Measurements from ENCODE around the gene FZR1.

Gene FZR1

DNA sequence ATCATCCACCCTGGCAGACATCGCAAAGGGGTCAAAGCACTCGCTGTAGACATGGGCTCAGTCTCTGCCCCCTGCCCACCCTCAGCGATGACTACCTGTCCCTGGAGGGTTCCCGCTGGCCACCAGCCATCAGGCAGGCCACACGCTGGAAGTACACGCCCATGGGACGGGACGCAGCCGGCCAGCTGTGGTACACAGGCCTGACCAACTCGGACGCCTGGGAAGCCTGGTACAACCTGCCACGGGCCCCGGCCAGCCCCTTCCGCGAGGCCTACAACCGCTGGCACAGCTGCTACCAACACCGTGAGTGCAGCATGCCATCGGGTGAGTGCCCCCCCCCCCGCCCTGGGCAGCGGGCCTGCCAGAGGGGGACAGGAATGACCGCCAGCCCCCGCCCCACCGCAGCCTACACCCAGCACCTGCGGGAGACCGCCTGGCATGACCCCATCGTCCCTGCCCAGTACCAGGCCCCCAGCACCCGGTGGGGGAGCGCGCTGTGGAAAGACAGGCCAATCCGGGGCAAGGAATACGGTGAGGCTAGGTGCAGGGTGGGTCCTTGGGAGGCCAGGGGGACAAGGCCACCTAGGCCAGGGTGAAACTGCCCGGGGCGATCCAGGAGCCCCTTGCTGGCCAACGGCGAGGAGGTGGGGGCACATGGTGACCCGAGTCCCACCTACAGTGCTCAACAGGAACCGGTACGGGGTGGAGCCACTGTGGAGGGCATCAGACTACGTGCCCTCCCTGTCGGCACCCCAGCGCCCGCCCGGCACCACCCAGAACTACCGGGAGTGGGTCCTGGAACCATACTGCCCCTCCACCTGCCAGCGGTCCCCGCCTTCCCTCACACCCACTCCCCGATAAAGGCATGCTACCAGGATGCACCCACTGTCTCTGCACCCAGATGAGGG lies 37.3 kb downstream of the FZR1 start:
- no peak for DNase-seq (ENCODE audit: extremely low read depth in 1 of 2, low read depth in 1 of 2)

- DNase-seq (ENCODE audit: extremely low read depth in 1 of 2, low read depth in 1 of 2): no peak
Measured at GRCh38 chr19:3544058-3544376, 37.9 kb downstream of the FZR1 start.

GRCh38 chr19:3544742-3545668 lies 38.9 kb downstream of the FZR1 start:
- DNase-seq (ENCODE audit: extremely low read depth in 1 of 2, low read depth in 1 of 2): peak; percentile 50 to 71

DNA sequence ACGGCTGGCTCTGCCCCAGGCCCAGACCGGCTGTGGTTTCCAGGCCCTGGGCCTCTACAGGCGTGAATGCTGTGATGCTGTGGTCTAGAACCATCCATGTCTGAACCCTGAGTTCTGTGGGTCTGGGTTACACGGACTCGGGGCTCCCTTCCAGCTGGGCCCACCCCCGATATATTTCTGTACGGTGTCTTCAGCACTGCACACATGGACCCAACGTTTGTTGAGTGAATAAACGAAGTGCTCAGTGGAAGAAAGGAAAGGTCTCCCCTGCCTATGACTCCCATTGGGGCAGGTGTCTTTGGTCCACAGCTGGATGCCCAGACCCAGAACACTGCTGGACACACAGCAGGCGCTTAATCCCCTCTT lies 39.5 kb downstream of the FZR1 start:
- no peak for DNase-seq (ENCODE audit: extremely low read depth in 1 of 2, low read depth in 1 of 2)

DNA sequence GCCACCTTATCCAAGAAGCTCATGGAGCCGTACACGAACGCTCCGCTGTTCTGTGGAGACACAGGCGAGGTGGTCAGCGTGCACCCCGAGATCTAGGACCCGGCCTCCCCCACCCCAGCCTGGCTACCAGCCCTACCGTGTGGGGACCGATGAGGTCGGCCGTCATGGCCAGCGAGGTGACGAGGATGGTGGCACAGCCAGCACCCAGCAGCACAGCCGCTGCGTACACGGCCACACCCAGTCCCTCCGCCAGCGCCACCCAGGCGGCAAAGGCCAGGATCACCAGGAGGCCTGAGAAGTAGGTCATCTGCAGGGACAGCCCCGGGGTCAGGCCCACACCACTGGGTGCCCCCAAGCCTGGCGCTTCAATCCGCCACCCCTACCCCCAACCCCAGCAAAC lies 40.0 kb downstream of the FZR1 start:
- no peak for DNase-seq (ENCODE audit: extremely low read depth in 1 of 2, low read depth in 1 of 2)

- no peak for DNase-seq (ENCODE audit: extremely low read depth in 1 of 2, low read depth in 1 of 2)
Measured at GRCh38 chr19:3547301-3547731, 41.2 kb downstream of the FZR1 start.

- DNase-seq (ENCODE audit: extremely low read depth in 1 of 2, low read depth in 1 of 2): no peak
Measured at GRCh38 chr19:3547767-3548282, 41.7 kb downstream of the FZR1 start.

- no peak for DNase-seq (ENCODE audit: extremely low read depth in 1 of 2, low read depth in 1 of 2)
Measured at GRCh38 chr19:3548606-3549005, 42.5 kb downstream of the FZR1 start.

GRCh38 chr19:3549816-3550215 lies 43.7 kb downstream of the FZR1 start:
- DNase-seq (ENCODE audit: extremely low read depth in 1 of 2, low read depth in 1 of 2): no peak

GRCh38 chr19:3550947-3551791 lies 45.1 kb downstream of the FZR1 start:
- DNase-seq (ENCODE audit: extremely low read depth in 1 of 2, low read depth in 1 of 2): no peak

DNA sequence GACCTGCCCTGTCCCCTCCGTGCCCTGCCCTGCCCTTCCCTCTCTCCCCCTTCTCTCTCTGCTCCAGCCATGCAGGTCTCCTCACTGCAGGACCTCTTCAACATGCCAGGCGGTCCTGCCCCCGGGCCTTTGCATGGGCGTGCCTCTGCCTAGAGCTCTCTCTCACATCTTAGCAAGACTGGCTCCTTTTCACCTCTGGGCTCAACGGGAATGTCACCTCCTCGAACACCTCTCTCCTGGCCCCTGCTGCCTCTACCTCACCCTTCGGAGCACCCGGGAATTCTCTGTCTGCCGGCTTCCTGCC lies 45.6 kb downstream of the FZR1 start:
- no peak for DNase-seq (ENCODE audit: extremely low read depth in 1 of 2, low read depth in 1 of 2)

- no peak for DNase-seq (ENCODE audit: extremely low read depth in 1 of 2, low read depth in 1 of 2)
Measured at GRCh38 chr19:3554254-3555083, 48.4 kb downstream of the FZR1 start.

GRCh38 chr19:3555653-3556422 lies 49.7 kb downstream of the FZR1 start:
- DNase-seq (ENCODE audit: extremely low read depth in 1 of 2, low read depth in 1 of 2): no peak

- DNase-seq (ENCODE audit: extremely low read depth in 1 of 2, low read depth in 1 of 2): no peak
Measured at GRCh38 chr19:3556423-3556977, 50.4 kb downstream of the FZR1 start.

DNA sequence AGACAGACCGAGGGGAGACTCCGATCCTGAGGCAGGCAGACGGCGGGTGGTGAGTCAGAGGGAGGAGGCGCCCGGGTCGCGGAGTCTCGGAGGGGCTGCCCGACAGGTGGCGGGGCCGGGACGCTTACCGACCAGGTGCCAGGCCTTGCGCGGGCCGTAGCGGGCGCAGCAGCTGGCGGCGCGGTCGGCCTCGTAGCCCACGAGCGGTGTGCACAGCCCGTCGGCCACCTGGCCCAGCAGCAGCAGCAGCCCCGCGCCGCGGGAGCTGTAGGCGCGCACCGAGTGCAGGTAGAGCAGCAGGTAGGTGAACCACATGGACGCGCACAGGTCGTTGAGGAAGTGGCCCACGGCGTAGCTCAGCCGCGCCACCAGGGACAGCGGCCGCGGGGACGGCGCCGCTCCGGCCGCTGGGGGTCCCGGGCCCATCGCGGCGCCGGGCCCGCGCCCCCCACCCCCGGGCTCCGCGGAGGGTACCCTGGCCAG lies 50.9 kb downstream of the FZR1 start:
- peak; percentile 24 to 48 for DNase-seq (ENCODE audit: extremely low read depth in 1 of 2, low read depth in 1 of 2)

DNA sequence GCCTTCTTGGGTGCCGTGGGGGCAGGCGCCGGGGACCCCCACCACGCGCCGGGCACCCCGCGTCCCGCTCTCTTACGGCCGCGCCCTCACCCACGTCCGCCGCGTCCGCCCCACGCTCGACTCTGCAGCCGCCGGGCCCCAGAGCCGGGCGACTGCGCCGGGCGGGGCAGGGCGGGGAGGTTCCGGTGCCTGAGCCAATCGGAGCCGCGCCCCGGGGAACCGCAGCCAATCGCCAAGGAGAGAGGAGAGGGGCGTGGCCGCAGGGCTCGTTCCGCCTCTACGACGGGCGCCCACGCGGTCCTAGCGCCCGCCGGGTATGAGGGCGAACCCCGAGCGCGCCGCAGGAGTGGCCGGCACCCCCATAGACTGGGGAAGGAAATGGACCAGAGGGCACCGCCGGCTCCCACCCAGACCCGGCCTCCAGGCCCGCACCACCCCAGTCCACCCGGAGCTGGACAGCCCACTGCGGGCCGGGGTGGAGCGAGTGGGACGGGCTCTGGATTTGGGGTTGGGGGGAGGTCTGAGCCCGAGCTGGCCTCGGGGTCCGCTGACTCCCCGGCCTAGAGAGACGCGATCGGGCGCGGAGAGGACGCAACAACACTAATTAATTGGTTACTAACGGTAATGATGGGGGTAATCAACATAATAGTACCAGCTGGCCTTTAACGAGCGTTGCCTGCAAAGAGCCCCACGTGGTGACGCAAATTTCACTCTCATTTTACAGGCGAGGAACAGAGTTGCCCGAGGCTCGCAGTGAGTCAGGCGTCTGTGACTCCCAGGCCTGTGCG lies 51.5 kb downstream of the FZR1 start, which contains the start of gene MFSD12:
MFSD12 (minus strand) TSS at position 126 of the 788 bp plus-strand sequence. CDS start 183 bp downstream, outside the sequence.
- DNase-seq (ENCODE audit: extremely low read depth in 1 of 2, low read depth in 1 of 2): peak; percentile 84 to 95

DNA sequence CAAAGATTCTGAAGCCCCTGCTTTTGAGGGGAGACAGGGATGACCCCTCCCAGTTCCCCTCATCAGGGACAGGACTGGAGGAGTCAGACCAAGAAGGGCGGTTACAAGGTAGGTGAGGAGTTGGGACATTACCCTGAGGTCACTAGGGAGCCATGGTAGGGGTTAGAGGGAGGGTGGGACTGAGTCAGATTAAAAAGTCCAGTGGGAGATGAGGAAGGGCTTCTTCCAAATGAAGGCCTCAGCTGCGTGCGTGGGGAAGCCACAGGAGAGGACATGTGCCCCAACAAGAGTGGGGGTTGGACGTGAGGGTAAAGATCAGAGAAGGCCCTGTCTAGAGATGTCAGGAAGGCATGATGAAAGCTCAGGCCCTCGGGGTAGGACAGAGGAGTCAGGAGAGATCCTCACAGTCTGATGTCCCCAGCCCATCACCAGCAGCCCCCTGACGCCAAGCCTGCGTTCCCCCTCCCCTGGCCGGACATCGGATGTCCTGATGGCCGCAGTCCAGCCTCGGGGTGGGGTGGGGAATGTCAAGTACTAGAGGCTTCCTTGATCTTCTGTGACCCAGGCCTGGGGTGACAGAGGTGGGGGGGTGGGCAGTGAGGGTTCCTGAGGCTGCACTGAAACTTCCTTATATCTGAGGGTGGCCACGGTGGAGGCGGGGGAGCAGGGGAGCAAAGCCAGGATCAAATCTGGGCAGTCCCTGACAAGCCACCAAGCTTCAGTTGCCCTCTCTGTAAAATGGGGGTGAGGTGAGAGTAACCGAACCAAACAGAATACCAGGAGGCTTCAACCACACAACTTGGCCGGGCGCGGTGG lies 57.8 kb downstream of the FZR1 start:
- DNase-seq (ENCODE audit: extremely low read depth in 1 of 2, low read depth in 1 of 2): no peak
